ENCODE measurements around the gene SMIM35. TPM values are rescaled to one million over a fixed set of nuclear protein-coding genes. Genes with fewer than 3 reads are reported as not detected.

Gene SMIM35
- total and polyA plus RNA-seq, 2 donors (not counting 3 experiments of a cell fraction or from before 2014, with no cell fraction given), result not detected

- DNase-seq (ENCODE audit: low read depth, low spot score) (no peak), FAIRE-seq (no peak)
- POLR2A ChIA-PET, result no interaction called here
- Histone ChIP-seq H3K4me1 (ENCODE audit: control insufficient read depth, extremely low read depth, insufficient read depth, low read length) (no peaks in the 10 kb centered on the region), H3K9me3 (replicated peaks; ENCODE audit: control insufficient read depth, insufficient read depth, low read length) (no peaks in the 10 kb centered on the region), H2AFZ (ENCODE audit: low read depth, low read length) (no peak overlapping the region), H3K4me2 (ENCODE audit: insufficient read depth, low read length) (no peak overlapping the region), H3K9me1 (replicated peaks; ENCODE audit: control insufficient read depth, extremely low read depth, insufficient read depth, low read length) (no peaks in the 10 kb centered on the region), H3K27ac (ENCODE audit: insufficient read depth, low read depth, low read length) (no peak overlapping the region), H3K79me2 (ENCODE audit: control insufficient read depth, insufficient read depth, low read length) (no peaks in the 10 kb centered on the region), H3K27me3 (ENCODE audit: control insufficient read depth in 2 of 2, insufficient read depth in 2 of 2, low read length in 2 of 2) (peaks cover 5 to 9% of the 10 kb centered on the region in 2 experiments), H3K9ac (replicated peaks; ENCODE audit: extremely low read depth, insufficient read depth, low read length) (no peak overlapping the region), H4K20me1 (replicated peaks; ENCODE audit: control insufficient read depth, extremely low read depth, insufficient read depth, low read length) (no peaks in the 10 kb centered on the region), H3K4me3 (replicated peaks in 1 of 3; ENCODE audit: insufficient read depth in 1 of 3, low read depth in 1 of 3, low read length in 3 of 3) (no peak overlapping the region), H3K36me3 (ENCODE audit: control insufficient read depth in 2 of 2, extremely low read depth in 1 of 2, insufficient read depth in 2 of 2, low read length in 2 of 2) (no peaks in the 10 kb centered on the region)
- CTCF ChIA-PET, result no interaction called here
- no TSS peak for BruUV-seq (replicated peaks)
- dilution Hi-C loops (cut with MboI; ENCODE audit: extremely low pct_ligation_motif_present, low sequenced_read_pairs), result no loop called here
- no peak for TF ChIP-seq POLR2A (IDR thresholded peaks at IDR 0.05; ENCODE audit: low read depth, low read length)
- no peak for TF ChIP-seq MAX (IDR thresholded peaks at IDR 0.05; ENCODE audit: insufficient read depth, insufficient read length)
- no peak for TF ChIP-seq JUN (IDR thresholded peaks at IDR 0.05; ENCODE audit: borderline replicate concordance, insufficient read depth, insufficient read length, low read depth)
- no peak for TF ChIP-seq GATA2 (IDR thresholded peaks at IDR 0.05; ENCODE audit: insufficient read depth, insufficient read length, low read depth, low read length)
- TF ChIP-seq EZH2 (IDR thresholded peaks at IDR 0.05; ENCODE audit: borderline replicate concordance, low read depth, low read length, severe bottlenecking), result no peak
- no peak for TF ChIP-seq FOS (IDR thresholded peaks at IDR 0.05; ENCODE audit: borderline replicate concordance, insufficient read depth, low read length)
- no peak for TF ChIP-seq CTCF (IDR thresholded peaks at IDR 0.05; ENCODE audit: extremely low read depth in 1 of 2, insufficient read depth in 1 of 2, low read depth in 1 of 2, low read length in 2 of 2)
- no peak for TF ChIP-seq POLR2AphosphoS5 (IDR thresholded peaks at IDR 0.05; ENCODE audit: insufficient read depth, low read depth, low read length)
- TF ChIP-seq MYC (IDR thresholded peaks at IDR 0.05; ENCODE audit: low read depth, low read length), result no peak
- intact Hi-C loops (cut with micrococcal nuclease), result no loop called here
These were observed 45.8 kb upstream of the SMIM35 start for GRCh38 chr11:118132385-118133151.

All from endothelial cell of umbilical vein (primary cell).